IPS-20b (cell line): ENCODE measurements around the gene UBE2O.
A peak's percentile ranks its signal among the peaks of the same experiment; 100 is the strongest.
"Not testable (repeated sequence)": the region's sequence is repeated elsewhere in the genome, so short reads cannot be mapped to it uniquely, and the experiment has no call there.

Source experiments
- H3K27ac ChIP-seq: one replicate; pipeline ENCODE4 v1.5.1; 2013; ENCODE audit warnings: low read length
- H3K27me3 ChIP-seq: 2 replicates; pipeline ENCODE4 v1.6.1; 2013; ENCODE audit warnings: mild to moderate bottlenecking, low read length, inconsistent platforms; ENCODE audit not compliant: insufficient read depth
- H3K36me3 ChIP-seq: 2 replicates; pipeline ENCODE4 v1.6.1; 2013; ENCODE audit warnings: low read depth, mild to moderate bottlenecking, inconsistent platforms, low read length, moderate library complexity; ENCODE audit not compliant: insufficient read depth
- H3K4me1 ChIP-seq: 2 replicates; pipeline ENCODE4 v1.6.1; 2013; ENCODE audit warnings: mild to moderate bottlenecking, control low read depth, inconsistent platforms, low read length, moderate library complexity; ENCODE audit not compliant: insufficient read depth
- H3K4me3 ChIP-seq: 2 replicates; pipeline ENCODE4 v1.5.1; 2013; ENCODE audit warnings: mild to moderate bottlenecking, low read length, inconsistent platforms
- H3K9ac ChIP-seq: 2 replicates; pipeline ENCODE4 v1.6.1; 2013; ENCODE audit warnings: low read depth, mild to moderate bottlenecking, inconsistent platforms, low read length, moderate library complexity
- H3K9me3 ChIP-seq: 2 replicates; pipeline ENCODE4 v1.6.1; 2013; ENCODE audit warnings: mild to moderate bottlenecking, low read depth, low read length, inconsistent platforms; ENCODE audit not compliant: insufficient read depth

The UBE2O gene

GRCh38 chr17:76367642-76368041 is 85.3 kb downstream of the UBE2O start:
- Histone ChIP-seq H3K4me1 (no peaks in the 10 kb centered on the region), H3K27ac (no peak overlapping the region), H3K9me3 (no peaks in the 10 kb centered on the region), H3K36me3 (no peaks in the 10 kb centered on the region), H3K27me3 (no peaks in the 10 kb centered on the region), H3K9ac (no peak overlapping the region), H3K4me3 (no peak overlapping the region)

DNA sequence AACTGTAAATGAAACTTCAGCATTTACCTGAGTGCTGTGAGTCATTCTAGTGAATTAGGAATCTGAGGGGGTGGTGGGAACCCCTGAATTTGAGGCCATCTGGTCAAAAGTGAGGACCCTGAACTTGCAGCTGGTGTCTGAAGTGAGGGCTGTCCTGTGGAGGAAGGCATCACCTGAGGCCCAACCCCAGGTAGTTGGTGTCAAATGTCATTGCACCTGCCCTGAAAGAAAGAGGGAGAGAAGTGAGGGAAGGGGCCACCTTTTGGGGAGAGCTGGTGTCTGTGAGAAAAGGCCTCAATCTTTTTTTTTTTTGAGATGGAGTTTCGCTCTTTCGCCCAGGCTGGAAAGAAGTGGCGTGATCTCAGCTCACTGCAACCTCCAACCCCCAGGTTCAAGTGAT is 86.7 kb downstream of the UBE2O start:
- Histone ChIP-seq H3K27me3 (no peaks in the 10 kb centered on the region), H3K27ac (no peak overlapping the region), H3K4me1 (no peaks in the 10 kb centered on the region), H3K36me3 (no peaks in the 10 kb centered on the region), H3K9ac (no peak overlapping the region), H3K9me3 (no peaks in the 10 kb centered on the region), H3K4me3 (no peak overlapping the region)

DNA sequence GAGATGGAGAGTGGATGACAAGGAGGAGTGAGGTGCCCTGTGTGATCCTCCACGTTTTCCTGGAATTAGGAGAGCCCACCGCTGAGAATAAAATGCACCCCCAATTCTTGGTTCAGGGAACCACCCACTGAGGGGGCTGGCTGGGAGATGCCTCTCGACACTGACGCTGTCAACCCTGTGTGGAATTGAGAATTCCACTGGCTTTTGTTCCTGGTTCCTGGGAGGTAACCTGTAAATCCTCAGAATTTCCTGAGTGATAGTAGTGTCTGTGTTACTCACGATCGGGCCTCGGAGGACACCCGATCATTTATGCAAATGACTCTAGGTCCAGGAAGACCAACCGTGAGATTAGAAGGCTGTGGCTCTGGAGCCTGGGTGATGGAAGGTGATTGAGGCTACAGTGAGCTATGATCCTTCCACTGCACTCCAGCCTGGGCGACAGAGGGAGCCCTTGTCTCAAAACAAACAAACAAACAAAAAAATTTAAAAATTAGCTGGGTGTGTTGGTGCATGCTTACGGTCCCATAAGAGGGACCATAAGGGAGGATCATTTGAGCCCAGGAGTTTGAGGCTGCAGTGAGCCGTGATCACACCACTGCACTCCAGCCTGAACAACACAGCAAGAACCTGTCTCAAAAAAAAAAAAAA is 87.6 kb downstream of the UBE2O start:
- Histone ChIP-seq H3K27ac (no peak overlapping the region), H3K9ac (no peak overlapping the region), H3K4me1 (no peaks in the 10 kb centered on the region)

DNA sequence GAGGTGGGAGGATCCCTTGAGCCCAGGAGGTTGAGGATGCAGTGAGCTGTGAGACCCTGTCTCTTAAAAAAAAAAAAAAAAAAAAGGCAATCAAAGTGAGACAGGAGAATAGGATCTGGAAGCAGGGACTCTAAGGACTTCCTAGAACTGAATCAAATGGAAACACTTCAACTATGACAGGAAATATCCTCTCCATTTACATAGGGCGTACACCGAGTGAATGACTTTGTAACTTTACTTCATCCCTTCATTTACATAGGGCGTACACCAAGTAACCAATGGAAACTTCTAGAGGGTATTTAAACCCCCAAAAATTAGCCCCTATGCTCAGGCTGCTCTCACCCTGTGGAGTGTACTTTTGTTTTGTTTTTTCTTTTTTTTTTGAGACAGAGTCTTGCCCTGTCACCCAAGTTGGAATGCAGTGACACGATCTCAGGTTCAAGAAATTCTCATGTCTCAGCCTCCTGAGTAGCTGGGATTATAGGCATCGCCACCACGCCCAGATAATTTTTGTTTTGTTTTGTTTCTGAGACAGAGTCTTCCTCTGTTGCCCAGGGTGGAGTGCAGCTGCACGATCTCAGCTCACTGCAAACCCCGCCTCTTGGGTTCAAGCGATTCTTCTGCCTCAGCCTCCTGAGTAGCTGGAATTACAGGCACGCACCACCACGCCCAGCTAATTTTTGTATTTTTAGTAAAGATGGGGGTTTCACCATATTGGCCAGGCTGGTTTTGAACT is 89.7 kb downstream of the UBE2O start:
- no peak overlapping the region for H3K4me3 ChIP-seq
- H3K9me3 ChIP-seq = no peaks in the 10 kb centered on the region
- no peak overlapping the region for H3K27ac ChIP-seq

More for the DNA sequence above, 87.6 kb downstream of the UBE2O start:
- Histone ChIP-seq H3K4me3 (no peak overlapping the region), H3K36me3 (no peaks in the 10 kb centered on the region), H3K27me3 (no peaks in the 10 kb centered on the region), H3K9me3 (no peaks in the 10 kb centered on the region)

GRCh38 chr17:76360461-76360860 is 92.5 kb downstream of the UBE2O start:
- Histone ChIP-seq H3K9me3 (no peaks in the 10 kb centered on the region), H3K9ac (no peak overlapping the region), H3K4me1 (no peaks in the 10 kb centered on the region), H3K27me3 (no peaks in the 10 kb centered on the region), H3K27ac (no peak overlapping the region), H3K36me3 (no peaks in the 10 kb centered on the region), H3K4me3 (no peak overlapping the region)

More for the DNA sequence above, 89.7 kb downstream of the UBE2O start:
- Histone ChIP-seq H3K9ac (no peak overlapping the region), H3K4me1 (no peaks in the 10 kb centered on the region), H3K27me3 (no peaks in the 10 kb centered on the region), H3K36me3 (no peaks in the 10 kb centered on the region)

DNA sequence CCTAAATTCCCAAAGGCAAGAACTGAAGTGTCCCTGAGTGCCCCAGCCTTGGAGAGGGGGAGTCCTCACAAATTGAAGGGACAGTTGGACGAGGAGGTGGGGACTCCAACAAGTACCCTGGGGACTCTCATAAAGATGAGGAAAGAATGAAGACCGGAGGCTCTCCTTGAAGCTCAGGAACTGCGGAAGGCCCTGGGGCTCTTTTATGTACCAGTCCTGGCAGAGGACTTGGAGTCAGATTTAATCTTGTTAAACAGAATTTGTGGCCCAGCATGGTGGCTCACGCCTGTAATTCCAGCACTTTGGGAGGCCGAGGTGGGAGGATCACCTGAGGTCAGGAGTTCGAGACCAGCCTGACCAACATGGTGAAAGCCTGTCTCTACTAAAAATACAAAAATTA is 93.2 kb downstream of the UBE2O start:
- not testable (repeated sequence) for H3K27me3 ChIP-seq, H3K9ac ChIP-seq, H3K9me3 ChIP-seq, H3K4me1 ChIP-seq, H3K36me3 ChIP-seq, H3K4me3 ChIP-seq, H3K27ac ChIP-seq

DNA sequence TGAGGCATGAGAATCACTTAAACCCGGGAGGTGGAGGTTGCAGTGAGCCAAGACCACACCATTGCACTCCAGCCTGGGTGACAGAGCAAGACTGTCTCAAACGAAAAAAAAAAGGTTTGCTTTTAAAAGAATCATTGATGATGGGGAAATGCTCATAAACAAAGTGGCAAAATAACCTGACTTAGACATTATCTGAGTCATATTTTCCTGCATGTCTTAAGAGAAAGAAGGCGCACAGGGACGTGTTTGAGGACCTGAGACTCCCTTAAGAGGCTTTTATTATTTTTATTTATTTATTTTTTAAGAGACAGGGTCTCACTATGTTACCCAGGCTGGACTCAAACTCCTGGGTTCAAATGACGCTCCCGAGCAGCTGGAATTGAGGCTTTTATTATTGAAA is 93.6 kb downstream of the UBE2O start:
- Histone ChIP-seq H3K9me3 (no peaks in the 10 kb centered on the region), H3K36me3 (no peaks in the 10 kb centered on the region), H3K27me3 (no peaks in the 10 kb centered on the region), H3K4me3 (no peak overlapping the region), H3K9ac (no peak overlapping the region), H3K27ac (no peak overlapping the region), H3K4me1 (peaks cover 4% of the 10 kb centered on the region; the same call in 1 of the 2 replicates)

DNA sequence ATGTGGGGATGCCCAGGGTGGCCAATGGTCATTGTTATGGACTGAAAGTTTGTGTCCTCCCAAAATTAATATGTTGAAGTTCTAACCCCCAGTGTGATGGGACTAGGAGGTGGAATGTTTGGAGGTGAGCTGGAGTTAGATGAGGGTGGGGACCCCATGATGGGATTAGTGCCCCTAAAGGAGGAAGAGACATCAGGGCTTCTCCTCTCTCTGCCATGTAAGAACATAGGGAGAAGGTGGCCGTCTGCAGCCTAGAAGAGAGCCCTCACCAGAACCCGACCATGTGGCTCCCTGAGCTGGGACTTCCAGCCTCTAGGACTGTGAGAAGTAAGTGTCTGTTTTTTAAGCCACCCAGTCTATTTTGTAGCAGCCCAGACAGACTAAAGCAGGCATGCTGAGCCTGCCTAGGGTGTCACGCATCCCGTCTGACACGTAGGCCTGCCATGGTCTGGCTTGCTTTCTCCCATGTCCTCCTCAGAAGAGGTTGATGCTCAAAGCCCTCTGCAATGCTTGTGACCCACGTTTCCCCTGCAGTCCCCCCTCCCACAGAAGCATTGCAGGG is 95.3 kb downstream of the UBE2O start:
- peaks cover 4% of the 10 kb centered on the region; the same call in 1 of the 2 replicates for H3K4me1 ChIP-seq
- H3K9ac ChIP-seq = no peak overlapping the region
- H3K4me3 ChIP-seq = no peak overlapping the region
- H3K36me3 ChIP-seq = no peaks in the 10 kb centered on the region
- peaks cover 3% of the 10 kb centered on the region; the same call in 1 of the 2 replicates for H3K27me3 ChIP-seq
- H3K9me3 ChIP-seq = no peaks in the 10 kb centered on the region
- no peak overlapping the region for H3K27ac ChIP-seq

DNA sequence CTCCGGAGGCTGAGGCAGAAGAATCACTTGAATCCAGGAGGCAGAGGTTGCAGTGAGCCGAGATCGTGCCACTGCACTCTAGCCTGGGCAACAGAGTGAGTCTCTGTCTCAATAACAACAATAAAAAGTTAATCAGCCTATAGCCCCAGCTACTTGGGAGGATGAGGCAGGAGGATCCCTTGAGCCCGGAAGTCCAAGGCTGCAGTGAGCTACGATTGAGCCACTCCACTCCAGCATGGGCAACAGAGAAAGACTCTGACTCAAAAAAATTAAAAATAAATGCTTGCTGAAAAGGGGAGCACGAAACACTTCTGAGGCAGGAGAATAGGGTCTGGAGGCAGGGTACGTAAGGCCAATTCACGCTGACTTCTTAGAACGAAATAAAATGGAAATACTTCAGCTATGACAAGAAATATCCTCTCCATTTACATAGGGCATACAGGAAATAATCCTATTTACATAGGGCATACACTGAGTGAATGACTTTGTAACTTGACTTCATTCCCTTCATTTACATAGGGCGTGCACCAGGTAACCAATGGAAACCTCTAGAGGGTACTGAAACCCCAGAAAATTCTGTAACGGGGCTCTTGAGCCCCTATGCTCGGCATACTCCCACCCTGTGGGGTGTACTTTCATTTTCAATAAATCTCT is 96.0 kb downstream of the UBE2O start:
- Histone ChIP-seq H3K4me1 (peaks cover 4% of the 10 kb centered on the region; the same call in 1 of the 2 replicates), H3K36me3 (no peaks in the 10 kb centered on the region), H3K27ac (no peak overlapping the region), H3K27me3 (peaks cover 4% of the 10 kb centered on the region; the same call in 1 of the 2 replicates), H3K9ac (no peak overlapping the region), H3K9me3 (no peaks in the 10 kb centered on the region), H3K4me3 (no peak overlapping the region)

GRCh38 chr17:76354747-76355310 is 98.1 kb downstream of the UBE2O start:
- no peak overlapping the region for H3K9ac ChIP-seq

GRCh38 chr17:76354317-76354729 is 98.6 kb downstream of the UBE2O start:
- H3K4me3 ChIP-seq = peak overlapping the region; percentile 83
- H3K27ac ChIP-seq = peak overlapping the region; percentile 84
- peaks cover 4% of the 10 kb centered on the region; the same call in 1 of the 2 replicates for H3K4me1 ChIP-seq
- peaks cover 4% of the 10 kb centered on the region; the same call in 1 of the 2 replicates for H3K27me3 ChIP-seq
- H3K9ac ChIP-seq = peak overlapping the region; percentile 84; the same call in 1 of the 2 replicates
- no peaks in the 10 kb centered on the region for H3K36me3 ChIP-seq
- no peaks in the 10 kb centered on the region for H3K9me3 ChIP-seq

More at GRCh38 chr17:76354747-76355310, 98.1 kb downstream of the UBE2O start:
- Histone ChIP-seq H3K9me3 (no peaks in the 10 kb centered on the region), H3K36me3 (no peaks in the 10 kb centered on the region), H3K4me3 (no peak overlapping the region), H3K4me1 (peaks cover 4% of the 10 kb centered on the region; the same call in 1 of the 2 replicates), H3K27me3 (peaks cover 4% of the 10 kb centered on the region; the same call in 1 of the 2 replicates), H3K27ac (no peak overlapping the region)
